Measurements from ENCODE around the gene GPX5. TPM values are rescaled to one million over a fixed set of nuclear protein-coding genes. Genes with fewer than 3 reads are reported as not detected.

The GPX5 gene
- 0.09 TPM in 1 of 2 replicates, not detected in the other for total RNA-seq (2014; rRNA removed; shearing (Covaris generic))
- total RNA-seq (2022) = not detected in 2 replicates
- Bru-seq, nascent RNA = not detected
- not detected for BruChase-seq, experiment 1, labeled RNA remaining after a 6-hour chase
- not detected for BruChase-seq, experiment 2, labeled RNA remaining after a 2-hour chase
- long read RNA-seq = 0 reads

DNA sequence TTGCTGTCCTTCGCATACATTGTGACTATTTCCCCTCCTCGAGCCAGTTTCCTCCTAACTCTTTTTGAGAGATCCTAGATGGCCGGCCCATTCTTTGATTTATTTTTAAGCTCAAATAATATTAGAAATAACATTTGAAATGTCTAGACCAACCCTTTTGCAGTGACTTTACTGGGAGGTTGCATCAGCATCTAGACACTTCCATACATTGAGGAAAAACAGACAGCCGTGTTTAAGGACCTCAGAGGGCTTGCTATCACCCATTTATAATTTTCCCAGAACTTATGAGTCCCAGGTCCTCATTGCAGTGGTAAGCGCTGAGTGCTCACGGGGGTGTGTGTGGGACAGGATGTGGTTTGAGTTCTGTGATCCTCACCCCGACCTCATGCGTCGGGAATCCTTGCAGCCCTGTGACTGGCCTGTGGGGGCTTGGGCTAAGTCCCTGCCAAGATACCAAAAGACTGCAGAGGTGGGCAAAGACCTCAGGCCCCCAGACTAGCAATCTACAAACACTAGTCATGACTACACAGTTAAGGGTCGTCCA is at the start of gene GPX5:
TSS of gene GPX5 (plus strand) at position 386 of the 544 bp plus-strand sequence. CDS start at position 519, 133 bp downstream.
- BruUV-seq (replicated peaks) = no TSS peak
- ChIA-PET CTCF (ENCODE audit: unreplicated experiment) (no interaction called here), POLR2A (no interaction called here)
- Histone ChIP-seq H3K9me3 (ENCODE audit: low read length) (no peaks in the 10 kb centered on the region), H2AFZ (ENCODE audit: low read length) (no peak within 1 kb of the TSS), H3K79me2 (ENCODE audit: insufficient read depth, low read depth, low read length) (no peaks in the 10 kb centered on the region), H3K4me1 (ENCODE audit: insufficient read depth, low read length, poor library complexity, severe bottlenecking) (no peaks in the 10 kb centered on the region), H3K4me3 (ENCODE audit: low read depth, low read length, poor library complexity, severe bottlenecking) (no peak within 1 kb of the TSS), H4K20me1 (ENCODE audit: insufficient read depth, low read length) (no peaks in the 10 kb centered on the region), H3K27ac (ENCODE audit: low read depth, low read length, poor library complexity, severe bottlenecking) (no peak within 1 kb of the TSS), H3K9me2 (ENCODE audit: insufficient read depth, low read length) (no peaks in the 10 kb centered on the region), H3K36me3 (ENCODE audit: insufficient read depth, low read length) (no peaks in the 10 kb centered on the region), H3K4me2 (ENCODE audit: low read length) (no peak within 1 kb of the TSS)
- DNase-seq (ENCODE audit: low spot score) = no peak
- TF ChIP-seq EZH2phosphoT487 (IDR thresholded peaks at IDR 0.05; ENCODE audit: borderline replicate concordance, low read depth, low read length) = no peak
- TF ChIP-seq, protein P1, sequence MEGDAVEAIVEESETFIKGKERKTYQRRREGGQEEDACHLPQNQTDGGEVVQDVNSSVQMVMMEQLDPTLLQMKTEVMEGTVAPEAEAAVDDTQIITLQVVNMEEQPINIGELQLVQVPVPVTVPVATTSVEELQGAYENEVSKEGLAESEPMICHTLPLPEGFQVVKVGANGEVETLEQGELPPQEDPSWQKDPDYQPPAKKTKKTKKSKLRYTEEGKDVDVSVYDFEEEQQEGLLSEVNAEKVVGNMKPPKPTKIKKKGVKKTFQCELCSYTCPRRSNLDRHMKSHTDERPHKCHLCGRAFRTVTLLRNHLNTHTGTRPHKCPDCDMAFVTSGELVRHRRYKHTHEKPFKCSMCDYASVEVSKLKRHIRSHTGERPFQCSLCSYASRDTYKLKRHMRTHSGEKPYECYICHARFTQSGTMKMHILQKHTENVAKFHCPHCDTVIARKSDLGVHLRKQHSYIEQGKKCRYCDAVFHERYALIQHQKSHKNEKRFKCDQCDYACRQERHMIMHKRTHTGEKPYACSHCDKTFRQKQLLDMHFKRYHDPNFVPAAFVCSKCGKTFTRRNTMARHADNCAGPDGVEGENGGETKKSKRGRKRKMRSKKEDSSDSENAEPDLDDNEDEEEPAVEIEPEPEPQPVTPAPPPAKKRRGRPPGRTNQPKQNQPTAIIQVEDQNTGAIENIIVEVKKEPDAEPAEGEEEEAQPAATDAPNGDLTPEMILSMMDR (conservative IDR thresholded peaks at IDR 0.05; ENCODE audit: low read length) = no peak
- intact Hi-C loops (cut with micrococcal nuclease; ENCODE audit: unreplicated experiment) = no loop called here

GRCh38 chr6:28478518-28478917 is 47.2 kb upstream of the GPX5 start:
- H4K20me1 ChIP-seq (ENCODE audit: insufficient read depth, low read length) = no peaks in the 10 kb centered on the region
- no TSS peak for BruUV-seq (replicated peaks)
- H3K9me2 ChIP-seq (ENCODE audit: insufficient read depth, low read length) = no peaks in the 10 kb centered on the region
- ChIA-PET POLR2A (no interaction called here), CTCF (ENCODE audit: unreplicated experiment) (no interaction called here)
- no peaks in the 10 kb centered on the region for H3K4me1 ChIP-seq (ENCODE audit: insufficient read depth, low read length, poor library complexity, severe bottlenecking)
- no peak overlapping the region for H3K4me2 ChIP-seq (ENCODE audit: low read length)
- DNase-seq (ENCODE audit: low spot score) = no peak
- H3K36me3 ChIP-seq (ENCODE audit: insufficient read depth, low read length) = no peaks in the 10 kb centered on the region
- H3K27ac ChIP-seq (ENCODE audit: low read depth, low read length, poor library complexity, severe bottlenecking) = no peak overlapping the region
- no peak for TF ChIP-seq EZH2phosphoT487 (IDR thresholded peaks at IDR 0.05; ENCODE audit: borderline replicate concordance, low read depth, low read length)
- TF ChIP-seq, protein P1 (conservative IDR thresholded peaks at IDR 0.05; ENCODE audit: low read length) = no peak
- intact Hi-C loops (cut with micrococcal nuclease; ENCODE audit: unreplicated experiment) = no loop called here
- H3K79me2 ChIP-seq (ENCODE audit: insufficient read depth, low read depth, low read length) = no peaks in the 10 kb centered on the region
- H3K9me3 ChIP-seq (ENCODE audit: low read length) = no peaks in the 10 kb centered on the region
- no peak overlapping the region for H2AFZ ChIP-seq (ENCODE audit: low read length)
- H3K4me3 ChIP-seq (ENCODE audit: low read depth, low read length, poor library complexity, severe bottlenecking) = no peak overlapping the region

- DNase-seq (ENCODE audit: low spot score) = no peak
- no peaks in the 10 kb centered on the region for H3K9me2 ChIP-seq (ENCODE audit: insufficient read depth, low read length)
- no peaks in the 10 kb centered on the region for H4K20me1 ChIP-seq (ENCODE audit: insufficient read depth, low read length)
- no peaks in the 10 kb centered on the region for H3K79me2 ChIP-seq (ENCODE audit: insufficient read depth, low read depth, low read length)
- no peak overlapping the region for H3K4me3 ChIP-seq (ENCODE audit: low read depth, low read length, poor library complexity, severe bottlenecking)
- intact Hi-C loops (cut with micrococcal nuclease; ENCODE audit: unreplicated experiment) = no loop called here
- ChIA-PET CTCF (ENCODE audit: unreplicated experiment) (no interaction called here), POLR2A (no interaction called here)
- H3K4me2 ChIP-seq (ENCODE audit: low read length) = no peak overlapping the region
- BruUV-seq (replicated peaks) = no TSS peak
- H3K4me1 ChIP-seq (ENCODE audit: insufficient read depth, low read length, poor library complexity, severe bottlenecking) = no peaks in the 10 kb centered on the region
- no peak overlapping the region for H2AFZ ChIP-seq (ENCODE audit: low read length)
- no peak overlapping the region for H3K27ac ChIP-seq (ENCODE audit: low read depth, low read length, poor library complexity, severe bottlenecking)
- H3K9me3 ChIP-seq (ENCODE audit: low read length) = no peaks in the 10 kb centered on the region
- H3K36me3 ChIP-seq (ENCODE audit: insufficient read depth, low read length) = no peaks in the 10 kb centered on the region
- TF ChIP-seq, protein P1 (conservative IDR thresholded peaks at IDR 0.05; ENCODE audit: low read length) = no peak
- no peak for TF ChIP-seq EZH2phosphoT487 (IDR thresholded peaks at IDR 0.05; ENCODE audit: borderline replicate concordance, low read depth, low read length)
Measured at GRCh38 chr6:28480253-28480932, 45.3 kb upstream of the GPX5 start.

Data from OCI-LY7 (cell line).